K562 (cell line): ENCODE data around the gene HGF. TPM values are rescaled to one million over a fixed set of nuclear protein-coding genes. Genes with fewer than 3 reads are reported as not detected.

Experiments
- ATAC-seq: fragments of 200-7000 bp; cut with Tn5 transposase; 3 replicates; pipeline ENCODE4 v1.9.1; 2020; ENCODE audit warnings: moderate library complexity
- BruUV-seq: library from RNA; stranded (reverse); fragments of 400-500 nt; replicated peaks from 2 replicates; lab custom pipeline; 2021; lab: Mats Ljungman, UMichigan
- CTCF ChIA-PET: fragments of 300-600 bp; formaldehyde crosslinking; extraction: SDS; loops from one replicate; lab custom pipeline; 2021; ENCODE audit warnings: low intra/inter-chr PET ratio; lab: Yijun Ruan, JAX
- POLR2A ChIA-PET: fragments of 300-600, 350-650 bp; sonication (Branson Sonifier 250); formaldehyde crosslinking; extraction: SDS; loops from one replicate; lab custom pipeline; 2021; ENCODE audit warnings: antibody characterized with exemption, inconsistent platforms; lab: Yijun Ruan, JAX
- DNase-seq, 4 experiments: peaks; one replicate each; pipeline versions ENCODE4 v3.0.0 to v3.0.0-alpha.2; 2011 to 2018; ENCODE audit warnings: low spot score in 3 of 4, mixed read lengths in 3 of 4; ENCODE audit errors: extremely low read depth in 1 of 4
- FAIRE-seq: peaks from 2 replicates; lab custom pipeline; 2011; peaks lifted over from hg19 to GRCh38; lab: Jason Lieb, UNC
- H2AFZ ChIP-seq: 2 replicates; pipeline ENCODE4 v1.6.0; 2011; ENCODE audit warnings: low read depth, low read length, control low read depth, inconsistent platforms
- H3K27ac ChIP-seq: fragments of 200-600 bp; 3 replicates; pipeline ENCODE4 v1.8.0; 2011; ENCODE audit warnings: low read depth, mild to moderate bottlenecking, control low read depth, inconsistent platforms, low read length, moderate library complexity, mixed read lengths; ENCODE audit errors: extremely low read depth
- H3K27me3 ChIP-seq, 2 experiments: fragments of 300-600 bp in 1 of 2; 2 replicates in 1 of 2; 3 replicates in 1 of 2; pipeline versions ENCODE4 v1.6.0 to v1.8.0; 2011; ENCODE audit warnings: inconsistent platforms in 2 of 2, low read length in 2 of 2, mild to moderate bottlenecking in 1 of 2, mixed read lengths in 1 of 2, moderate library complexity in 1 of 2; ENCODE audit not compliant: control insufficient read depth in 2 of 2, insufficient read depth in 2 of 2
- H3K36me3 ChIP-seq: fragments of 300-600 bp; 3 replicates; pipeline ENCODE4 v1.8.0; 2011; ENCODE audit warnings: mild to moderate bottlenecking, low read length, inconsistent platforms; ENCODE audit not compliant: control insufficient read depth, insufficient read depth
- H3K4me1 ChIP-seq, 2 experiments: fragments of 200-600 bp in 1 of 2; replicated peaks in 1 of 2; 2 replicates in 1 of 2; 3 replicates in 1 of 2; pipeline versions ENCODE4 v1.5.1 to v1.8.0; 2011; ENCODE audit warnings: inconsistent platforms in 2 of 2, low read length in 2 of 2, mild to moderate bottlenecking in 1 of 2, mixed read lengths in 1 of 2, moderate library complexity in 1 of 2; ENCODE audit not compliant: control insufficient read depth in 2 of 2, insufficient read depth in 2 of 2
- H3K4me2 ChIP-seq: 2 replicates; pipeline ENCODE4 v1.6.1; 2011; ENCODE audit warnings: low read length, control low read depth, inconsistent platforms, mixed read lengths; ENCODE audit not compliant: insufficient read depth
- H3K4me3 ChIP-seq: fragments of 200-600 bp; sonication (generic), shearing (Covaris generic); 2 replicates; pipeline ENCODE4 v1.5.1; 2016; ENCODE audit warnings: control low read depth, inconsistent platforms
- H3K79me2 ChIP-seq: fragments of 200-600 bp; 3 replicates; pipeline ENCODE4 v1.8.0; 2011; ENCODE audit warnings: low read length, inconsistent platforms; ENCODE audit not compliant: control insufficient read depth, insufficient read depth
- H3K9ac ChIP-seq, 2 experiments: 2 replicates each; pipeline versions ENCODE4 v1.6.0 to v1.6.1; 2011; ENCODE audit warnings: low read depth in 2 of 2, low read length in 2 of 2, control low read depth in 1 of 2, inconsistent platforms in 1 of 2, mild to moderate bottlenecking in 1 of 2, mixed read lengths in 1 of 2; ENCODE audit not compliant: insufficient read depth in 1 of 2
- H3K9me1 ChIP-seq: one replicate; pipeline ENCODE4 v1.6.0; 2011; ENCODE audit warnings: inconsistent platforms, mild to moderate bottlenecking, low read length, moderate library complexity; ENCODE audit not compliant: control insufficient read depth, insufficient read depth
- H3K9me3 ChIP-seq: replicated peaks from 2 replicates; pipeline ENCODE4 v1.5.1; 2011; ENCODE audit warnings: low read depth, low read length, inconsistent platforms; ENCODE audit not compliant: control insufficient read depth, insufficient read depth
- H4K20me1 ChIP-seq: replicated peaks from 2 replicates; pipeline ENCODE4 v1.6.1; 2011; ENCODE audit warnings: low read length, inconsistent platforms, mixed read lengths; ENCODE audit not compliant: control insufficient read depth, insufficient read depth
- BACH1 ChIP-seq: fragments of 200-800 bp; sonication (Bioruptor generic); IDR thresholded peaks from 2 replicates; pipeline ENCODE4 v1.6.1; 2016; ENCODE audit warnings: missing genetic modification characterization, missing compliant biosample characterization
- CBFA2T2 ChIP-seq: fragments of 450-650 bp; conservative IDR thresholded peaks from 2 replicates; pipeline ENCODE4 v1.6.1; 2017; ENCODE audit warnings: mild to moderate bottlenecking
- FOSL1 ChIP-seq: fragments of 200-800 bp; sonication (Bioruptor generic); conservative IDR thresholded peaks from 2 replicates; pipeline ENCODE4 v1.6.1; 2016; ENCODE audit warnings: missing genetic modification characterization, missing compliant biosample characterization
- GATAD2B ChIP-seq: fragments of 450-650 bp; IDR thresholded peaks from 2 replicates; pipeline ENCODE4 v1.6.1; 2017; ENCODE audit warnings: mild to moderate bottlenecking, borderline replicate concordance
- HNRNPUL1 ChIP-seq: fragments of 200-400 bp; formaldehyde crosslinking; IDR thresholded peaks from 2 replicates; pipeline ENCODE4 v1.6.1; 2017; ENCODE audit warnings: low read length
- JUND ChIP-seq, 2 experiments: IDR thresholded peaks; 2 replicates in 1 of 2; 3 replicates in 1 of 2; pipeline ENCODE4 v1.6.1; 2011; ENCODE audit warnings: borderline replicate concordance in 2 of 2, low read depth in 2 of 2, low read length in 2 of 2, improper control_type of control experiment in 1 of 2, missing biosample characterization in 1 of 2, missing genetic modification characterization in 1 of 2, missing genetic modification reagents in 1 of 2
- NCOR1 ChIP-seq: fragments of 450-650 bp; IDR thresholded peaks from 2 replicates; pipeline ENCODE4 v1.6.1; 2016; ENCODE audit warnings: mild to moderate bottlenecking, moderate library complexity
- NFYB ChIP-seq: IDR thresholded peaks from 2 replicates; pipeline ENCODE4 v1.6.1; 2011; ENCODE audit warnings: mild to moderate bottlenecking, moderate library complexity; ENCODE audit not compliant: insufficient read length; ENCODE audit errors: extremely low read depth
- TFAM ChIP-seq: fragments of 250-450 bp; sonication (Bioruptor Pico); conservative IDR thresholded peaks from 2 replicates; pipeline ENCODE4 v1.5.0; 2021; ENCODE audit warnings: mild to moderate bottlenecking, moderate library complexity
- TFE3 ChIP-seq: fragments of 450-650 bp; formaldehyde crosslinking; IDR thresholded peaks from 2 replicates; pipeline ENCODE4 v1.4.0; 2020; ENCODE audit warnings: mild to moderate bottlenecking, mixed read lengths
- ZC3H11A ChIP-seq: IDR thresholded peaks from 2 replicates; pipeline ENCODE4 v1.6.1; 2012; ENCODE audit warnings: low read depth, low read length, improper control_type of control experiment
- ZNF445 ChIP-seq: fragments of 250-450 bp; sonication (Bioruptor Pico); IDR thresholded peaks from 2 replicates; pipeline ENCODE4 v1.4.0; 2020; ENCODE audit warnings: low read depth, mild to moderate bottlenecking, moderate library complexity
- ZNF589 ChIP-seq: fragments of 200-800 bp; sonication (Bioruptor generic); IDR thresholded peaks from 2 replicates; pipeline ENCODE4 v1.6.1; 2016; ENCODE audit warnings: low read depth, missing genetic modification characterization, missing compliant biosample characterization
- ZZZ3 ChIP-seq: fragments of 450-650 bp; IDR thresholded peaks from 2 replicates; pipeline ENCODE4 v1.6.1; 2016; ENCODE audit warnings: antibody characterized with exemption, mild to moderate bottlenecking, moderate library complexity
- WGBS: fragments of 100-300 bp; shearing (Covaris generic); methylation state at CpG from one replicate; pipeline ENCODE4 v1.1.6; 2016; ENCODE audit warnings: low coverage, mixed read lengths; ENCODE audit not compliant: insufficient coverage; ENCODE audit errors: missing lambda C conversion rate; 5-methylcytosine and 5-hydroxymethylcytosine counted together
- in situ Hi-C: fragments of 300-500 bp; cut with MboI; formaldehyde crosslinking; loops from 4 replicates; pipeline ENCODE4 v1.15.0; 2018; ENCODE audit warnings: inconsistent platforms, mixed read lengths
- intact Hi-C: fragments of 100-400 bp; cut with micrococcal nuclease; formaldehyde crosslinking; loops from 2 replicates; pipeline ENCODE4 v1.14.2; 2022
- polyA plus RNA-seq, 8 experiments: library from polyadenylated mRNA; depleted of rRNA in 4 of 8; stranded (reverse) in 5 of 8; unstranded in 3 of 8; fragments of >200 nt; fragmentation: Nextera tagmentation in 2 of 8; fragmentation: Illumina TruSeq in 1 of 8; extraction: Ambion mirVana in 2 of 8; extraction: Trizol in 1 of 8; gene quantifications; 2 replicates each; pipeline versions ENCODE4 v1.2.1 to v1.2.3, GENCODE V29; 2011 to 2014; ENCODE audit warnings: inconsistent platforms in 1 of 8, missing spikeins in 1 of 8
- total RNA-seq, 7 experiments: library from RNA; depleted of rRNA in 6 of 7; stranded (reverse); fragments of >200 nt in 6 of 7; fragmentation: Illumina TruSeq in 2 of 7; extraction: Trizol in 2 of 7; gene quantifications; 2 replicates each; pipeline versions ENCODE4 v1.2.1 to v1.2.3, GENCODE V29; 2011 to 2021; ENCODE audit warnings: low replicate concordance in 1 of 7
- TF ChIP-seq, protein P1 (sequence below): IDR thresholded peaks from 2 replicates; pipeline ENCODE4 v1.6.1; 2014; ENCODE audit warnings: antibody characterized with exemption
- TF ChIP-seq, protein P2 (sequence below): fragments of 450-650 bp; IDR thresholded peaks from 2 replicates; pipeline ENCODE4 v1.6.1; 2018; ENCODE audit not compliant: partially characterized antibody

Gene HGF
- total and polyA plus RNA-seq, 9 of the 15 experiments (the other 6 are each of a cell fraction or from before 2014, with no cell fraction given): 0.02 TPM; not detected in 8

DNA sequence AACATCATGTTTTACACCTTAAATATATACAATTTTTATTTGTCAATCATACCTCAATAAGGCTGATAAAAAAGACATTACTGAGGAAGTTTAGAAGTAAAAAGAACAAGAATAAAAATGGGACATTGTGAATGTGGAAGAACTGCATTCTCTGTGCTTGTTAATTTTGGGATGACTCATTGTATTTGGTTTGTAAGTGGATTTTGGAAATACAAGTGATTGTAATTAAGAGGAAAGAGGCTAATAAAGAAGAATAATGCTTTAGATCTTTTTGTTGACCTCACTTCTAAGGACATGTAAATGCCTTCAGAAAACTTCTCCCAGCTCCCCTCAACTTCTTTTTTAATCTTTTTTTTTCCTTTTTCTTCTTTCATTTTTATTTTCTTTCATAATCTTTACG lies 76.0 kb downstream of the HGF start (continued):
- TF ChIP-seq, protein P1, sequence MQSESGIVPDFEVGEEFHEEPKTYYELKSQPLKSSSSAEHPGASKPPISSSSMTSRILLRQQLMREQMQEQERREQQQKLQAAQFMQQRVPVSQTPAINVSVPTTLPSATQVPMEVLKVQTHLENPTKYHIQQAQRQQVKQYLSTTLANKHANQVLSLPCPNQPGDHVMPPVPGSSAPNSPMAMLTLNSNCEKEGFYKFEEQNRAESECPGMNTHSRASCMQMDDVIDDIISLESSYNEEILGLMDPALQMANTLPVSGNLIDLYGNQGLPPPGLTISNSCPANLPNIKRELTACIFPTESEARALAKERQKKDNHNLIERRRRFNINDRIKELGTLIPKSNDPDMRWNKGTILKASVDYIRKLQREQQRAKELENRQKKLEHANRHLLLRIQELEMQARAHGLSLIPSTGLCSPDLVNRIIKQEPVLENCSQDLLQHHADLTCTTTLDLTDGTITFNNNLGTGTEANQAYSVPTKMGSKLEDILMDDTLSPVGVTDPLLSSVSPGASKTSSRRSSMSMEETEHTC: no peak
- TF ChIP-seq FOSL1 (tag) (no peak), ZNF589 (CRISPR knock-in tag) (no peak), ZZZ3 (no peak), NFYB (no peak)

- Histone ChIP-seq H3K4me3 (no peak overlapping the region), H2AFZ (no peak overlapping the region), H3K9me3 (no peaks in the 10 kb centered on the region), H3K36me3 (no peaks in the 10 kb centered on the region), H4K20me1 (no peaks in the 10 kb centered on the region), H3K9me1 (no peaks in the 10 kb centered on the region), H3K4me1 (no peaks in the 10 kb centered on the region), H3K27me3 (no peaks in the 10 kb centered on the region), H3K27ac (no peak overlapping the region), H3K79me2 (no peaks in the 10 kb centered on the region), H3K4me2 (no peak overlapping the region), H3K9ac (no peak overlapping the region)
- no peak for FAIRE-seq
- 2% methylated on average over 2 of the region's 2 CpGs for WGBS
- ATAC-seq: no peak
- intact Hi-C loops: no loop called here
- CTCF ChIA-PET: no interaction called here
- POLR2A ChIA-PET: no interaction called here
- no peak for DNase-seq
- in situ Hi-C loops: loop anchor here (10.0 kb wide), 1 partner anchor 1848 kb away; no protein-coding TSS in a partner anchor
- no TSS peak for BruUV-seq
- no peak for TF ChIP-seq NCOR1
- TF ChIP-seq ZNF445 (CRISPR knock-in tag): no peak
- TF ChIP-seq TFAM (CRISPR knock-in tag): no peak
- no peak for TF ChIP-seq GATAD2B
- no peak for TF ChIP-seq JUND (IDR thresholded peaks at IDR 0.05; ENCODE audit: borderline replicate concordance, low read depth, low read length)
- no peak for TF ChIP-seq JUND (tag; IDR thresholded peaks at IDR 0.05; ENCODE audit: borderline replicate concordance, low read depth, low read length)
- TF ChIP-seq BACH1 (tag): no peak
- no peak for TF ChIP-seq TFE3 (CRISPR knock-in tag)
- TF ChIP-seq, protein P2, sequence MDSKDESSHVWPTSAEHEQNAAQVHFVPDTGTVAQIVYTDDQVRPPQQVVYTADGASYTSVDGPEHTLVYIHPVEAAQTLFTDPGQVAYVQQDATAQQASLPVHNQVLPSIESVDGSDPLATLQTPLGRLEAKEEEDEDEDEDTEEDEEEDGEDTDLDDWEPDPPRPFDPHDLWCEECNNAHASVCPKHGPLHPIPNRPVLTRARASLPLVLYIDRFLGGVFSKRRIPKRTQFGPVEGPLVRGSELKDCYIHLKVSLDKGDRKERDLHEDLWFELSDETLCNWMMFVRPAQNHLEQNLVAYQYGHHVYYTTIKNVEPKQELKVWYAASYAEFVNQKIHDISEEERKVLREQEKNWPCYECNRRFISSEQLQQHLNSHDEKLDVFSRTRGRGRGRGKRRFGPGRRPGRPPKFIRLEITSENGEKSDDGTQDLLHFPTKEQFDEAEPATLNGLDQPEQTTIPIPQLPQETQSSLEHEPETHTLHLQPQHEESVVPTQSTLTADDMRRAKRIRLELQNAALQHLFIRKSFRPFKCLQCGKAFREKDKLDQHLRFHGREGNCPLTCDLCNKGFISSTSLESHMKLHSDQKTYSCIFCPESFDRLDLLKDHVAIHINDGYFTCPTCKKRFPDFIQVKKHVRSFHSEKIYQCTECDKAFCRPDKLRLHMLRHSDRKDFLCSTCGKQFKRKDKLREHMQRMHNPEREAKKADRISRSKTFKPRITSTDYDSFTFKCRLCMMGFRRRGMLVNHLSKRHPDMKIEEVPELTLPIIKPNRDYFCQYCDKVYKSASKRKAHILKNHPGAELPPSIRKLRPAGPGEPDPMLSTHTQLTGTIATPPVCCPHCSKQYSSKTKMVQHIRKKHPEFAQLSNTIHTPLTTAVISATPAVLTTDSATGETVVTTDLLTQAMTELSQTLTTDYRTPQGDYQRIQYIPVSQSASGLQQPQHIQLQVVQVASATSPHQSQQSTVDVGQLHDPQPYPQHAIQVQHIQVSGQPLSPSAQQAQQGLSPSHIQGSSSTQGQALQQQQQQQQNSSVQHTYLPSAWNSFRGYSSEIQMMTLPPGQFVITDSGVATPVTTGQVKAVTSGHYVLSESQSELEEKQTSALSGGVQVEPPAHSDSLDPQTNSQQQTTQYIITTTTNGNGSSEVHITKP: no peak
- no peak for TF ChIP-seq ZC3H11A
- no peak for TF ChIP-seq CBFA2T2
- TF ChIP-seq HNRNPUL1: no peak
These were observed 76.8 kb downstream of the HGF start for GRCh38 chr7:81693080-81693479.
